Stimulated activated naive CD8-positive, alpha-beta T cell treated with anti-CD3 and anti-CD28 coated beads, Interleukin-15, Interleukin-2, amounts not matched to agents 100 U/mL and 50 U/mL, for 24 hours (primary cell): ENCODE data around the gene ARHGAP10.

Source experiments
- ATAC-seq: fragments of 150-1000 bp; cut with Tn5 transposase; one replicate; pipeline ENCODE4 v1.10.0; 2021
- DNase-seq: peaks from one replicate; pipeline ENCODE4 v3.0.0; 2021

The ARHGAP10 gene

DNA sequence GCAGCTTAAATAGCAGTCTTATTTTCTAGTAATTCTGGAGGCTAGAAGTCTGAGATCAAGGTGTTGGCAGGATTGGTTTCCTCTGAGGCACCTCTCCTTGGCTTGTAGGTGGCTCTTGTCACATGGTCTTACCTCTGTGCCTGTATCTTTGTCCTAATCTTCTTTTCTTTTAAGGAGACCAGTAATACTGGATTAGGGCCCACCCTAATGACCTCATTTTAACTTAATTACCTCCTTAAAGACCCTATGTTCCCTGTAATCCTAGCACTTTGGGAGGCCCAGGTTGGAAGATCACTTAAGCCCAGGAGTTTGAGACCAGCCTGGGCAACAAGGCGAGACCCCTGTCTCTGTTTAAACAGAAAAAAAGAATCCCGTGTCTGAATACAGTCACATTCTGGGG, 38.9 kb downstream of the ARHGAP10 start:
- ATAC-seq (no peak), DNase-seq (no peak)

DNA sequence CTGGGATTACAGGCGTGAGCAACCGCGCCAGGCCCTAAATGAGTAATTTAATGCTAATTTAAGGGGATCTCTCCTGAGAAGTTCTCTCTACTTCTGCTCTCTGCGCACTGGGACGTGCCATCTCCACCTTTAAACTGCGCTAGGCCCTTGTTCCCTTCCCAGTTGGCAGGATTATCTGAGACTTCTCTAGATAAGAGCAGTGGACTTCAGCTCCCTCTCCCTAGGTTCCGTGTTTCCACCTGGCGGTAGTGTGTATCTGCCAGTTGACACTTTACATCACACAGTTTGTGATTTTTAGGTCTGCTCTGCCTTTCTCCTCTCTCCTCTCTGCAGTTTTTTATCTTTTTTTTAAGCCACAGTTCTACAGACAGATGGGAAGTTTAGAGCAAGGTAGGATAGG, 40.2 kb downstream of the ARHGAP10 start:
- no peak for DNase-seq
- no peak for ATAC-seq

DNA sequence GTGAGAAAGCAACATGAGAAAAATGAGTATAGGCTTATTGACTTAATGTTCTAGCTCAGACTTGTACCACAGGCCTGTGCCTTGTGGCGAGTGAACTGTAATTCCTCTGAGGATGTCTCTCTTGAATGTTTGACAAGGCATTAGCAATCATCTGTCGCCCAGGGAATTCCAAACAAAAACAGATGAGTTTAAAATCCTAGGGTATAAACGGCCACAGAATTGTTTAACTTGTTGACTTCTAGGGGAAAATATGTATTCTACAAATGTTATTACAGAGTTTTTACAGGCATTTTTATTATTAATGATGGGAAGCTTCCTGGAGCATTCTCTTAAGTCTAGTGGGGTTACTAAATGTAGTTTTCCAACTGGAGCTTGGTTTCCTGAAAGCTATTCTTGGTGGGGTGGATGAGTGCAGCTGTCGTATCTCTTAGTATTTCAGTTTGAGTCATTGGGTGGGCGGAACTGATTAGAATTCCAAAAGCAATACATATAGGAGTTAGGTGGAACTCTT, 40.6 kb downstream of the ARHGAP10 start:
- no peak for DNase-seq
- ATAC-seq = no peak

DNA sequence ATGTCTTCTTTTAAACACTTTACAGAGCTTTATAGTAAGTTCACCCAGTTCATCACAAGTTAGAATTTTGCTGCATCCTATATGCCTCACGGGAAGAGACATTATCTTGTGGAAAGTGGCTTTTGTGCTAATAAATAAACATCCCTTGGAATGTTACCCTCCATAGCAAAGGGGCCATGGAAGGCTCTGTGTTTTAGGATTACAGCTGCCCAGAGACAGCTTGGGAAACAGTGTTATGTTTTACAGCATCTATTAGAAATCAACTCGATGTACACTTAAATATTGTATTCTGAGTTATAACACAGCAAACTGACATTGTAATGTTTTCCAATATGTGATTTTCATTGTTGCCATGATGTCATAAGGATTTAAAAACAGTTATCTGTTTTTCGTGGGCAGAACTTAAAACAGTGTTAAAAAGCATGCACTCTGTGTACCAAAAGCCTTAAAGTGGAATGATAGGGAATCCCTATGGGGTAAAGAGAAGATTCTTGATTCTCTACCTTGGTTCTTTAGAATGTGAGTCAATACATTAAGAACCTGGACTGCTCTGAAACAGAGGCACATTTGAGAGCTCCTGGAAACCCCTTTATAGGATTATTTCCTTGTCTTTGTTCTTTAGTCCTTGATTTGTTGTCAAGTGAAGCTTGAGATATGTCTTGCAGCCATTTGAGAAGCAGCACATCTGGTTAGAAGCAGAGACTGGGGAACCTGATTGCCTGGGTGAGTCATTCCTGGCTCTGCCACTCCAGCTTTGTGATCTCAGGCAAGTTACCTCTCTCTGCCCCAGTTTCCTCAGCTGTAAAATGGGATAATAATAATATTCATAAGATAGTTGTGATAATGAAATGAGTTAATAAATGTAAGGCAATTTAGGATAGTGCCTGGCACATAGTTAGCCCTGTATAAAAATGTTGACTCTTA, 41.6 kb downstream of the ARHGAP10 start:
- DNase-seq (no peak), ATAC-seq (no peak)

GRCh38 chr4:147776716-147777115, 44.8 kb downstream of the ARHGAP10 start:
- ATAC-seq = no peak
- DNase-seq = no peak

DNA sequence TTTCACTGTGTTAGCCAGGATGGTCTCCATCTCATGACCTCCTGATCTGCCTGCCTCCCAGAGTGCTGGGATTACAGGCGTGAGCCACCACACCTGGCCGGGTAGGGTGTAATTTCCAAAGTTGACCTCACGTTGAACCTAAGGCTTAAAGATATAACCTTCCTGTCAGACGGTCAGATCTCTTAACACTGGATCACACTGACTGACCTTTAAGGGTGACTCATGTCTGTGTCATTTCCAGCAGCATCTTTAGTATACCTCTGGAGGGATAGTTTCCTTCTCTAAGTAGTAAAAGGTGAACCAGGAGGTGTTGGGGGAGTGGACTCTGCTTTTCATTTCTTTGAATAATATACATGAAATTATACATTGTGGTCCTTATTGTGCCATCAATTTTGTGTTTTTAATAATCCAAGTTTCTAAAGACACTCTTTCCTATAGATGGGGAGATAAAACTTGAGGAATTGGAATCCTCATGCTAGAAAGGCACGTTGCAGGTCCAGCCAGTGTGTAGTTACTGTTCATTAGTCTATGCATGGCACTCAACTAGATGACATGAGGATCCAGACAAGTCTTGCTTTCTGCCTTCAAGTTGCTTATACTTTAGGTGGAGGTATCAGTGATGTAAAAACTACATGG, 45.7 kb downstream of the ARHGAP10 start:
- ATAC-seq (peak; percentile 88), DNase-seq (no peak)

- ATAC-seq (no peak), DNase-seq (no peak)
Measured at GRCh38 chr4:147778942-147779341, 47.1 kb downstream of the ARHGAP10 start.

- ATAC-seq (no peak), DNase-seq (no peak)
Measured at GRCh38 chr4:147779451-147779850, 47.6 kb downstream of the ARHGAP10 start.

- ATAC-seq (peak; percentile 65), DNase-seq (no peak)
Measured at GRCh38 chr4:147780137-147780777, 48.4 kb downstream of the ARHGAP10 start.

DNA sequence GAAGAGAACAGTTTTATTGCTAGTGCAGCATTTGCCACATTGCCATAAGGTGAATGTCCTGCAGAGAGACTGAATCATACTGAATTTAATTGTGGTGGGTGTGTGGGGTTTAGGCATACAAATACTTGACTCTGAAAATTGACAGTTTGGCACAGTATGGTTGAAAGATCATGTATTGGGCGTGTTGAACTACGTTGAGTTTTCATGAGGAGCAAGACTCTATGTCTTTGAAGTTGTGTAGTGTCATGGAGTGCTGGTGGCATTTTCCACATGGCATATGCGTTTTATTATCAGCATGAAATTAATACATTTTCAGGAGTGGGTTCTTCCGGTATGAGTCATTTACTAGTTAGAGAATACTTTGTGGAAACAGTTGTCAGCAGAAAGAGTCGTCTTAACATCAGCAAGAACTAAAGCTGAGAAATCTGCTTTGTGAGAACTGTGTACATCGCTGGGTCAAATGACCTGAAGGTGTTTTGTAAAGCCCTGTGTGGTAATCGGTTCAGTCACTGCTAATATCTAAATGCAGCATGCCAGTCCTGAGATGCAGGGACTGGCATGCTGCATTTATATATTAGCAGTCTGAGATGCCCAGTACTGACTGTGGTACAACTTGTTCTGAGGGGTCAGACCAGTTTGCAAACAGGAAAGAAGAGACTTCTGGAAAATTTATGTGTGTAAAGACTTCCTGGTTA, 50.3 kb downstream of the ARHGAP10 start:
- DNase-seq = no peak
- ATAC-seq = peak; percentile 42

DNA sequence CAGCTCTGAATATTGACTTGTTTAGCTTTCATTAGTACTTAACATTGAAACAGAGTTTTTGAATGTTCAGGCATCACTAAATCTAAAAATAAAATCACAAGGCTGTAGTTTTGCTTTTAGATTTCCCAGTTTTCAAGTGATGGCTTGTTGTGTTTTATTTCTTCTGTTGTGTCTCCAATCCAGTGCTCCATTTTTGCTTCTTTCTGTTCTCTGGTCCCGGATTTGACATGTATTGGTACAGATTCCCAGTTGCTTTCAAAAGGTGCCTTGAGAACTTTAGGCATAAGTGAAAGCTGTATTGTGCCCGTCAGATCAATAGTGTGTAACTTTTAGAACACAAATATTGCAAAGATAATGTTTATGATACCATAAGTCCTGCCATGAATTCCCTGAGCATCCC, 53.2 kb downstream of the ARHGAP10 start:
- ATAC-seq = no peak
- no peak for DNase-seq

DNA sequence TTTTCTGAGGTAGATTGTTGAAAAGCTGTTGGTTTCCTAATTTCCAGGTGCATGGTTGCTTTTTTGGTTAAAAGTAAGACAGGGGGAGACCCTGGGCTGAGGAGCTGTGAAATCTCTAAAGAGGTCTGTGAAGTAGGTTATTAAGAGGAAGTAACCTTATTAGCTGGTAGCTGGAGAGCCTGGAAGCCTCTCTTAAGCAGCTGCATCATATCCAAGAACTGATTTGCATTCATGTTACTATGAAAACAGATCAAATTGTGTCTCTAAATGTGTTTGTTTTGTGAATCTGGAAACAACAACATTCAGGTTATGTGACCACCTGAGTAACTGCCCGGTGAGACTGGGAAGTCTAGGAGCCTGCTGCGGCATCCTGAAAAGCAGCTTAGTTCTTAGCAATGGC, 54.1 kb downstream of the ARHGAP10 start:
- DNase-seq (no peak), ATAC-seq (no peak)

GRCh38 chr4:147786531-147786930, 54.6 kb downstream of the ARHGAP10 start:
- ATAC-seq (peak; percentile 23), DNase-seq (no peak)

DNA sequence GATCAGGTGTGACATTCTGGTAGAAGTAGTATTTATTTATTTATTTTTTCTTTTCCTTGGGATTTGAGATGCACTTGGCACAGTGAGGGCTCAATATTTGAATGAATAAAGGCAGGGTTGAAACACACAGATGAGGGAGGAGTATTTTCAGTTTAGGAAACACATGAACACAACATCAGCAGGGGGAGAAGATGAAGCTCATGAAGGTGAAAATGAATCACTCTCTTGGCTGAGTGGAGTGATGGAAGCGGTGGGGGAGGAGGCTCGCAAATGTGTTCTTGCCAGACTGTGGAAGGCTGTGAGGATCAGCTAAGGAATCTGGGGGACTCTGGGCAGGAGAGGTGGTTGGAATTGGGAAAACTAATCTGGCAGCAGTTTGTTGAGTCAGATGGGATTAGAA, 55.3 kb downstream of the ARHGAP10 start:
- no peak for ATAC-seq
- DNase-seq = no peak

DNA sequence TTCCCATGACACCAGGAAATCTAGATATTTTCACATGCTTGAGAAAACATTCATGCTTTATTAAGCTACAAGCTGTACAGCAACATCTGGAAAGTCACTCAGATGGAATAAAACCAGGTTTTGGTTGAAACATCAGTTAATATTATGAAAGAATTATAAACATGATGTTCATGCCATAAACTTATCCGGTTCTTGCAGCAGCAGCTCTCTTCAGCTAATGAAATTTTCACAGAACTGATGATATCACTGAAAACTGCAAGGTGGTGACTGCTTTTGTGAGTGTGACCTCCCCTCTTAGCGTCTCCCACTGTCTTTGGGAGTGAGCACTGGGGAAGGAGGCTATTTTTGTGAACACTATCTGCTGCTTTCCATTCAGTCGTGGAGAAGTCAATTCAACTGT, 56.9 kb downstream of the ARHGAP10 start:
- DNase-seq (no peak), ATAC-seq (no peak)

- DNase-seq (no peak), ATAC-seq (no peak)
Measured at GRCh38 chr4:147789596-147789995, 57.7 kb downstream of the ARHGAP10 start.

GRCh38 chr4:147790412-147790811, 58.5 kb downstream of the ARHGAP10 start:
- DNase-seq (no peak), ATAC-seq (no peak)

DNA sequence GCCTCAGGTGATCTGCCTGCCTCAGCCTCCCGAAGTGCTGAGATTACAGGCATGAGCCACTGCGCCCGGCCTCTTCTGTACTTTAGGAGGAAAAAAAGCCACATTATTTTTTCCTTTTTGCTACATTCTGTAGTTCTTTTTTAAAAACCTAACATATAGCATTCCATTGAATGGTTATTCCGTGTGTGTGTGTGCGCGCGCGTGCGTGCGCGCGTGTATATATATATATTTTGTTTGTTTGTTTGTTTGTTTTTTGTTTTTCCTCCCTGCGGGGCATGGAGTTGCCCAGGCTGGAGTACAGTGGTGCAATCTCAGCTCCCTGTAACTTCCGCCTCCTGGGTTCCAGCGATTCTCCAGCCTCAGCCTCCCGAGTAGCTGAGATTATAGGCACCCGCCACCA, 59.5 kb downstream of the ARHGAP10 start:
- ATAC-seq (no peak), DNase-seq (no peak)

GRCh38 chr4:147791865-147792264, 60.0 kb downstream of the ARHGAP10 start:
- no peak for DNase-seq
- no peak for ATAC-seq

GRCh38 chr4:147793569-147794313, 61.9 kb downstream of the ARHGAP10 start:
- DNase-seq (no peak), ATAC-seq (peak; percentile 70)

DNA sequence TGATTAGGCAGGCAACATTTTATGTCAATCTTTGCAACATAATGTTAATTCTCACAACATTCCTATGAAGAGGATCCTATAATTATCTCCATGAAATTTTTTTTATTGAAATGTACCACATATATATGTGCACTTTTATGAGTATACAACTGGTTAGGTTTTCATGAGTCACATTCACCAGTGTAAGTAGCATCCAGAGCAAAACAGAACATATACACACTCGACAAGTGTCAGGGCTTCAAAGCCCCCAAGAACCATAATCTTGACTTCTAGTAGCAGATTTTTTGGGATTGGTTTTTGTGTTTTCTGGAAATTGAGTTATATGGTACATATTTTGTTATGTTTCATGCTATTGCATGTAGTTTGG, 62.4 kb downstream of the ARHGAP10 start:
- DNase-seq (no peak), ATAC-seq (peak; percentile 87)
